Inferior parietal cortex (tissue), 1 donor: Measurements from ENCODE around the gene TACO1.

ENCODE experiments used
- DNase-seq: peaks from one replicate; pipeline ENCODE4 v3.0.0-alpha.2; 2016; ENCODE audit errors: extremely low spot score

The TACO1 gene

DNA sequence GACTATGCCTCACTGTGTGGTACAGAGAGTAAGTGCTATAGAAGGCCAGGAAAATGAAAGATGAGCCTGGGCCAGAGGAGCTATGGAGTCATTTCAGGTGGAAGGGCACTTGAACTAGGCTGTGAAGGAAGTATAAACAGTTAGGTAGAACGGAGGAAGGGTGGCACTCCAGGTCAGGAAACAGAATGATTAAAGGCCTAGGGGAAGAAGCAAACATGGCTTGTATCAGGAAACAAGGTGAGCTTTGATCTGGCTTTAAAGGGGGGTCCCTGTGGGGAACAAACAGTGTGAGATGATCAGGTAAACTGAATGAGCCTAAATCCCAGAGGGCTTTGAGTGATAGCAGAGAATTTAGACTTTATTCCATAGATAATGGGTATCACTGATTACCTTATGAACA is 38.4 kb downstream of the TACO1 start:
- DNase-seq = no peak

GRCh38 chr17:63640038-63640437 is 39.3 kb downstream of the TACO1 start:
- no peak for DNase-seq

DNA sequence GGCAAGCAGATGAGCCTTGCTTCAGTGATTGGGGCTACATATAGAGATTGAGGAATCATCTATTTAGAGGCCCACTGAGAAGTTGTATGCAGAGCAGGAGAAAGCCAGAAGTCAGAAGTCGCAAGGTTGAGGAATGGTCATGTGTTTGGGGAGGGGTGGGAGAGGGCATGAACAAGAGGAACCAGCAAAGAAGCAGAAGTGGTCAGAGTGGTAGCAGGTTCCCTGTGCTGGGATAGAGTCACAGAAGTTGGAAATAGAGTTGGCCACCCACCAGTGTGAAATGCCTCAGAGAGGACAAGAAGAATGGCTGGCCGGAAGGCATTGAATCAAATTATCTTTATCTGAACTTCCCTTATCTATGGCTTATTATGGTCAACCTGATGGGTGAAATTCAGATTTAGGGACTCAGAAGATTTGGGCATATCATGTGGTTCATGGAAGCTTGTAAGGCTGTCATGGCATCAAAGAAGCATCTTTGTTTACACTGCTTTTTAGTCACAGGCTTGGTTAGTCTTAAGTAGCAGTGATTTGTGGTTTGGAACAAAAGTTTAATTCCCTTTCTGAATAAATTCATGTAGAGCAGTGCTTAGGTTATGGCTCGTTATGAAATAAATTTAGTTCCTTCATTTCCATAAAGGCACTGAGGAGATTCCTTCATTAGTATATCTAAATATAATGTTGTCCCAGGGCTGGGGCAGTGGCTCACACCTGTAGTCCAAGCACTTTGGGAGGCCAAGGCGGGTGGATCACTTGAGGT is 41.2 kb downstream of the TACO1 start:
- DNase-seq = no peak

- DNase-seq = no peak
Measured at GRCh38 chr17:63644846-63645245, 44.2 kb downstream of the TACO1 start.

DNA sequence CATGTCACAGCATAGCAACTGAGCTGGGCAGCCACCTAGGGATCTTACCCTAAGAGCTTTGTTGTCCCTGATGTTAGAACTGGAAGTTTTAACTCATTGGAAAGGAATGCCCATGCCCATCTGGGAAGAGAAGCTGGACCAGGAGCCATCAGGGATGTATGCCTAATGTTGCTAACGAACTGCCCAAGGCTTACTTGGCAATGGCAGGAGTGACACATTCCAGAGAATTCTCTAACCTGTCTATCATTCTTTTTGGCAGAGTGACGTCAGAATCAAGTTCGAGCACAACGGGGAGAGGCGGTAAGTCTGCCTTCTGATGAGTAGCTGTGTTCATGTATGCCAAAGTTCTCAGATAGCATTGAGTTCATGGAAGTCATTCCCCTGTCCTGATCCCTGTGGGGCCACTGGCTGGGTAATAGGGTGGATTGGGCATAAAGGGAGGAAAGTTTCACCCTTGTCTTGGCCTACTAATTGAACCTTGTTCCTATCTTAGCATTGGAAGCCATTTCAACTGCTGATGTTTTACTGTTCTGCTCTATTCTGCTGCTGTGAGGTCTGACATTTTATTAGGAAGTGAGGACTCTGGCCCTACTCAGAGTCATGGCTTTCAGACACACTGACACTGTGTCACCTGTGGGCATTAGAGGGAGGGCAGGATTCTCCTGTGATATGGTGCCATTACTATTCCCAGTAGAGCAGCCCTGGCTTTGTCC is 45.2 kb downstream of the TACO1 start:
- no peak for DNase-seq

- no peak for DNase-seq
Measured at GRCh38 chr17:63646488-63646806, 45.8 kb downstream of the TACO1 start.

DNA sequence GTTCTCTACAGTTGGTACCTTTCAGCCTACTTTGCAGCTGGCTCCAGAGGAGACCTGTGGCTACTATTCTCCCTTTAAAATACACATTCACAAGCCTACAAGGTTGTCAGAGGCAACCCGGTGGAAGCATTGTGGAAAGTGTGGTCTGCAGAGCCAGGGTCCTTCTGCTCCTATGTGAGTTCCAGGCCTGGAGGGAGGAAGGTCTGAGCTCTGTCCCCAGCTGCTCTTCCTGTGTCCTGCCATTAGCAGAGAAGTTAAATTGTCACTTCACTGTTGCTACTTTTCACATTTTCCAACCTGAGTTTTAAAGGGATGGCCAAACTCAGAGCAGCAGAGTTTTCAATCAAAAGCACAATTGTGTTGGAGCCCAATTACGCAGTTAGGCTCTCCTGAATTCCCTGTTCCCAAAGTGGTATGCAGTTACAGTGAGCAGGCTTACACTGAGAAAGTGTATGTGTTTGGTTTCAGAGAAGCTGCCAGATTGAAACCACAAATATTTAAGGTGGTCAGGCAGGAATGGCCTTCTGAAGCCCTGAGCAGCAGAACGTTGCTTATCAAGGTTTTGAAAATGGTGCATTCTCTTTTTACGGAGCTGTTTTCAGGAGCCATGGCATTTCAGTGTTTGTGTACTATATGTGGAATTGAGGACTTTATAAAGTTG is 46.5 kb downstream of the TACO1 start:
- no peak for DNase-seq

DNA sequence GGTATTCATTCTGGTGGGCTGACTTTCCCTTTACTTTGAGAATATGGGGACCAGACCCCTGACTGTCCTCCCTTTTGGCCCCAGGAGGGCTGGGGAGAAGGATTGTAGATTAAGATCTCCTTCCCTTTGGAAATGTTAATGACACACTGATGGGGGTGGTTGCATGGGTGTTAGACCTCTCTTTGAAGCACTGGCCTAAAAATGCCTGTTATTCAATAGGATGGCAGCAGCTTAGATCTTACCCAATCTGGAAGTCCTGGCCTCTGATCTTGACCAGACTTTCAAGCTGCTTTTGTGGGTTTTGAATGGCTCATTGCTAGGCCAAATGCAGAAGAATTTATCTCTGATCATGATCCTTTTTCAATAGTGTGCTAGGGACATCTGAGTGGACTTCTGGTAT is 47.2 kb downstream of the TACO1 start:
- no peak for DNase-seq

GRCh38 chr17:63649813-63650212 is 49.1 kb downstream of the TACO1 start:
- DNase-seq = no peak

GRCh38 chr17:63652106-63652505 is 51.4 kb downstream of the TACO1 start:
- DNase-seq = no peak

- DNase-seq = no peak
Measured at GRCh38 chr17:63653050-63653449, 52.4 kb downstream of the TACO1 start.

GRCh38 chr17:63657786-63658185 is 57.1 kb downstream of the TACO1 start:
- DNase-seq = no peak
